ENCODE results near the gene FBP2. TPM values are rescaled to one million over a fixed set of nuclear protein-coding genes. Genes with fewer than 3 reads are reported as not detected.

The FBP2 gene
- total RNA-seq, 2 donors from 2014 or later: not detected

- Histone ChIP-seq H3K27ac (ENCODE audit: low read depth, low read length) (no peak overlapping the region), H3K9me3 (ENCODE audit: control insufficient read depth, low read length) (no peaks in the 10 kb centered on the region), H3K36me3 (ENCODE audit: control insufficient read depth, insufficient read depth, low read length) (no peaks in the 10 kb centered on the region), H3K27me3 (ENCODE audit: control insufficient read depth, insufficient read depth, low read length, poor library complexity, severe bottlenecking) (peaks cover 4% of the 10 kb centered on the region), H3K4me1 (ENCODE audit: control insufficient read depth, insufficient read depth, low read length) (no peaks in the 10 kb centered on the region), H3K9ac (ENCODE audit: extremely low read depth, low read length, poor library complexity, severe bottlenecking) (no peak overlapping the region), H3K4me3 (ENCODE audit: low read length) (no peak overlapping the region)
- 91 to 94% methylated on average over 15 to 17 of the region's 17 CpGs for WGBS, 2 experiments (ENCODE audit: insufficient coverage in 1 of 2, insufficient read length in 1 of 2)
- Mint-ChIP-seq H3K27ac (no peak overlapping the region), H3K27me3 (ENCODE audit: insufficient read depth) (peaks cover 17% of the 10 kb centered on the region), H3K4me3 (no peak overlapping the region), H3K36me3 (ENCODE audit: low read depth) (peaks cover 20% of the 10 kb centered on the region), H3K4me1 (no peaks in the 10 kb centered on the region), H3K9me3 (peaks cover 10% of the 10 kb centered on the region)
- no peak for DNase-seq
- no peak for TF ChIP-seq CTCF (conservative IDR thresholded peaks at IDR 0.05)
These were observed 24.5 kb downstream of the FBP2 start for GRCh38 chr9:94568972-94569712.

- Mint-ChIP-seq H3K9me3 (peaks cover 13% of the 10 kb centered on the region), H3K27me3 (ENCODE audit: insufficient read depth) (peaks cover 16% of the 10 kb centered on the region), H3K36me3 (ENCODE audit: low read depth) (peaks cover 27% of the 10 kb centered on the region), H3K27ac (no peak overlapping the region), H3K4me1 (no peaks in the 10 kb centered on the region), H3K4me3 (no peak overlapping the region)
- 93 to 100% methylated on average over 1 to 3 of the region's 3 CpGs for WGBS, 2 experiments (ENCODE audit: insufficient coverage in 1 of 2, insufficient read length in 1 of 2)
- H3K27ac ChIP-seq (ENCODE audit: low read depth, low read length): no peak overlapping the region
- no peak for DNase-seq
- H3K9me3 ChIP-seq (ENCODE audit: control insufficient read depth, low read length): no peaks in the 10 kb centered on the region
- H3K36me3 ChIP-seq (ENCODE audit: control insufficient read depth, insufficient read depth, low read length): no peaks in the 10 kb centered on the region
- no peak overlapping the region for H3K9ac ChIP-seq (ENCODE audit: extremely low read depth, low read length, poor library complexity, severe bottlenecking)
- H3K4me1 ChIP-seq (ENCODE audit: control insufficient read depth, insufficient read depth, low read length): no peaks in the 10 kb centered on the region
- TF ChIP-seq CTCF (conservative IDR thresholded peaks at IDR 0.05): no peak
- H3K4me3 ChIP-seq (ENCODE audit: low read length): no peak overlapping the region
- peaks cover 4% of the 10 kb centered on the region for H3K27me3 ChIP-seq (ENCODE audit: control insufficient read depth, insufficient read depth, low read length, poor library complexity, severe bottlenecking)
These were observed 25.3 kb downstream of the FBP2 start for GRCh38 chr9:94568250-94568889.

- H3K27ac Mint-ChIP-seq: no peak overlapping the region
- peaks cover 13% of the 10 kb centered on the region for H3K27me3 Mint-ChIP-seq (ENCODE audit: insufficient read depth)
- H3K4me3 Mint-ChIP-seq: no peak overlapping the region
- DNase-seq: no peak
- no peaks in the 10 kb centered on the region for H3K4me1 Mint-ChIP-seq
- peaks cover 38% of the 10 kb centered on the region for H3K36me3 Mint-ChIP-seq (ENCODE audit: low read depth)
- no peaks in the 10 kb centered on the region for H3K4me1 ChIP-seq (ENCODE audit: control insufficient read depth, insufficient read depth, low read length)
- TF ChIP-seq CTCF (conservative IDR thresholded peaks at IDR 0.05): no peak
- H3K9me3 Mint-ChIP-seq: peaks cover 13% of the 10 kb centered on the region
- peaks cover 1% of the 10 kb centered on the region for H3K27me3 ChIP-seq (ENCODE audit: control insufficient read depth, insufficient read depth, low read length, poor library complexity, severe bottlenecking)
- no peak overlapping the region for H3K27ac ChIP-seq (ENCODE audit: low read depth, low read length)
- H3K9me3 ChIP-seq (ENCODE audit: control insufficient read depth, low read length): no peaks in the 10 kb centered on the region
- no peaks in the 10 kb centered on the region for H3K36me3 ChIP-seq (ENCODE audit: control insufficient read depth, insufficient read depth, low read length)
- WGBS, 2 experiments (ENCODE audit: insufficient coverage in 1 of 2, insufficient read length in 1 of 2): 98% methylated on average over 2 of the region's 2 CpGs; no CpG with 5 or more reads in 1 of the 2 experiments
- H3K9ac ChIP-seq (ENCODE audit: extremely low read depth, low read length, poor library complexity, severe bottlenecking): no peak overlapping the region
- no peak overlapping the region for H3K4me3 ChIP-seq (ENCODE audit: low read length)
These were observed 26.4 kb downstream of the FBP2 start for GRCh38 chr9:94567271-94567670.
